B cell (primary cell): ENCODE data around the gene DLG2. TPM values are rescaled to one million over a fixed set of nuclear protein-coding genes. Genes with fewer than 3 reads are reported as not detected.

Experiments
- ATAC-seq: fragments of 200-7000 bp; cut with Tn5 transposase; one replicate; pipeline ENCODE4 v1.10.0; 2021; ENCODE audit warnings: low read depth, mild to moderate bottlenecking, moderate number of reproducible peaks, moderate library complexity
- CTCF ChIA-PET: fragments of 350-600 bp; sonication (Branson Sonifier 250); formaldehyde crosslinking; loops from one replicate; lab custom pipeline; 2021; ENCODE audit warnings: antibody characterized with exemption, inconsistent platforms; lab: Charles Lee
- POLR2A ChIA-PET: fragments of 350-600 bp; sonication (Branson Sonifier 250); formaldehyde crosslinking; loops from one replicate; lab custom pipeline; 2021; ENCODE audit warnings: antibody characterized with exemption; lab: Charles Lee
- DNase-seq: peaks from one replicate; pipeline ENCODE4 v3.0.0; 2013
- H2AFZ ChIP-seq: 2 replicates; pipeline ENCODE4 v1.6.1; 2012; ENCODE audit warnings: mild to moderate bottlenecking, low read depth, low read length; ENCODE audit not compliant: insufficient read depth, poor library complexity, severe bottlenecking
- H3K27ac ChIP-seq, 2 donors: 1 replicate in 1 of 2; 2 replicates in 1 of 2; pipeline ENCODE4 v1.5.1; 2012 to 2013; ENCODE audit warnings: low read length in 2 of 2, mild to moderate bottlenecking in 2 of 2, moderate library complexity in 1 of 2
- H3K27me3 ChIP-seq, 4 experiments: fragments of 200-600 bp in 1 of 4; sonication (generic) in 1 of 4; replicated peaks in 1 of 4; 1 replicate in 2 of 4; 2 replicates in 2 of 4; pipeline versions ENCODE4 v1.6.1 to v1.7.0; 2013 to 2016; ENCODE audit warnings: low read length in 3 of 4, mild to moderate bottlenecking in 2 of 4, mixed read lengths in 1 of 4, moderate library complexity in 1 of 4; ENCODE audit not compliant: insufficient read depth in 4 of 4, control insufficient read depth in 3 of 4; ENCODE audit errors: control extremely low read depth in 1 of 4
- H3K36me3 ChIP-seq, 2 experiments: replicated peaks in 1 of 2; 1 replicate in 1 of 2; 2 replicates in 1 of 2; pipeline versions ENCODE4 v1.6.1 to v1.7.1; 2013; ENCODE audit warnings: low read length in 1 of 2; ENCODE audit not compliant: insufficient read depth in 2 of 2, control insufficient read depth in 1 of 2; ENCODE audit errors: control extremely low read depth in 1 of 2, extremely low read depth in 1 of 2
- H3K4me1 ChIP-seq, 2 donors: fragments of 200-600 bp in 1 of 2; sonication (generic) in 1 of 2; 1 replicate in 1 of 2; 2 replicates in 1 of 2; pipeline versions ENCODE4 v1.5.1 to v1.6.1; 2013 to 2017; ENCODE audit warnings: low read length in 2 of 2; ENCODE audit not compliant: control insufficient read depth in 2 of 2, insufficient read depth in 2 of 2
- H3K4me2 ChIP-seq: replicated peaks from 2 replicates; pipeline ENCODE3; 2012; ENCODE audit warnings: mild to moderate bottlenecking, low read depth, low read length; ENCODE audit not compliant: poor library complexity, severe bottlenecking
- H3K4me3 ChIP-seq, 5 experiments: fragments of 200-600 bp in 1 of 5; sonication (generic) in 1 of 5; 1 replicate in 3 of 5; 2 replicates in 2 of 5; pipeline versions ENCODE4 v1.5.1 to v1.7.0; 2011 to 2016; ENCODE audit warnings: low read length in 4 of 5, mild to moderate bottlenecking in 4 of 5, low read depth in 2 of 5, control low read depth in 1 of 5, moderate library complexity in 1 of 5; ENCODE audit not compliant: insufficient read depth in 1 of 5; ENCODE audit errors: control extremely low read depth in 1 of 5, extremely low read depth in 1 of 5
- H3K79me2 ChIP-seq: fragments of 200-600 bp; sonication (generic); one replicate; pipeline ENCODE4 v1.6.0; 2016; ENCODE audit warnings: low read length; ENCODE audit not compliant: control insufficient read depth, insufficient read depth
- H3K9ac ChIP-seq: fragments of 200-600 bp; sonication (generic); 2 replicates; pipeline ENCODE4 v1.6.1; 2017; ENCODE audit warnings: mild to moderate bottlenecking, low read length, moderate library complexity
- H3K9me3 ChIP-seq, 3 donors: one replicate each; pipeline versions ENCODE4 v1.6.1 to v1.7.1; 2013; ENCODE audit warnings: low read length in 2 of 3; ENCODE audit not compliant: control insufficient read depth in 2 of 3, insufficient read depth in 1 of 3; ENCODE audit errors: control extremely low read depth in 1 of 3
- H4K20me1 ChIP-seq: 2 replicates; pipeline ENCODE4 v1.6.0; 2012; ENCODE audit warnings: mild to moderate bottlenecking, low read length; ENCODE audit not compliant: insufficient read depth, control insufficient read depth, poor library complexity, severe bottlenecking
- H3K27ac Mint-ChIP-seq: one replicate; pipeline ENCODE4 v1.8.0; 2021; ENCODE audit warnings: mixed read lengths
- H3K27me3 Mint-ChIP-seq: one replicate; pipeline ENCODE4 v1.8.0; 2021; ENCODE audit warnings: mixed read lengths
- H3K4me1 Mint-ChIP-seq: one replicate; pipeline ENCODE4 v1.8.0; 2021; ENCODE audit warnings: mixed read lengths
- H3K4me3 Mint-ChIP-seq: one replicate; pipeline ENCODE4 v1.8.0; 2021; ENCODE audit warnings: mixed read lengths
- H3K9me3 Mint-ChIP-seq: one replicate; pipeline ENCODE4 v1.8.0; 2022; ENCODE audit warnings: mixed read lengths; ENCODE audit not compliant: insufficient read depth
- CTCF ChIP-seq: fragments of 200-600 bp; IDR thresholded peaks from one replicate; pipeline ENCODE4 v1.8.0; 2022; ENCODE audit warnings: antibody characterized with exemption, mild to moderate bottlenecking
- EZH2 ChIP-seq: IDR thresholded peaks from 2 replicates; pipeline ENCODE4 v1.6.1; 2012; ENCODE audit warnings: borderline replicate concordance, low read depth, mild to moderate bottlenecking, moderate library complexity, low read length; ENCODE audit not compliant: insufficient read depth, poor library complexity, severe bottlenecking
- WGBS: methylation state at CpG from one replicate; pipeline ENCODE4 v1.1.5; 2013; ENCODE audit warnings: missing lambda C conversion rate; ENCODE audit not compliant: insufficient coverage; 5-methylcytosine and 5-hydroxymethylcytosine counted together
- intact Hi-C: fragments of 100-400 bp; cut with micrococcal nuclease; formaldehyde crosslinking; loops from one replicate; pipeline ENCODE4 v1.10.0; 2022
- polyA plus RNA-seq: library from polyadenylated mRNA; depleted of rRNA; stranded (reverse); fragments of >200 nt; gene quantifications from 2 replicates; pipeline ENCODE4 v1.2.3, GENCODE V29; 2012
- total RNA-seq, 2 donors: library from RNA; stranded (reverse); fragments of 120-200 nt in 1 of 2; gene quantifications; 1 replicate in 1 of 2; 2 replicates in 1 of 2; pipeline versions ENCODE4 v1.2.3 to v1.2.4, GENCODE V29; 2013 to 2022

DLG2 gene
- total and polyA plus RNA-seq, 2 donors (not counting 1 experiment from before 2014, with no cell fraction given), result 0.54 to 5.4 TPM

GRCh38 chr11:83836065-83836464 is 1791.1 kb downstream of the DLG2 start:
- no peak overlapping the region for H3K4me2 ChIP-seq
- no peak overlapping the region for H3K4me3 Mint-ChIP-seq
- no peak overlapping the region for H3K4me3 ChIP-seq
- no peak for TF ChIP-seq EZH2
- TF ChIP-seq CTCF, result no peak
- H3K27me3 Mint-ChIP-seq, result peaks cover 12% of the 10 kb centered on the region
- no peaks in the 10 kb centered on the region for H3K4me1 ChIP-seq
- no peak overlapping the region for H2AFZ ChIP-seq
- POLR2A ChIA-PET, result no interaction called here
- ATAC-seq (no peak), DNase-seq (no peak)
- no peak overlapping the region for H3K9ac ChIP-seq
- intact Hi-C loops, result no loop called here
- H3K79me2 ChIP-seq, result no peaks in the 10 kb centered on the region
- no peak overlapping the region for H3K27ac ChIP-seq
- H3K9me3 ChIP-seq, result no peaks in the 10 kb centered on the region
- CTCF ChIA-PET, result interaction anchor here (1.0 to 2.0 kb wide), 5 partner anchors 8 to 722 kb away, joined by 3 to 8 read pairs (median 4); no protein-coding TSS in a partner anchor
- H3K9me3 Mint-ChIP-seq, result no peaks in the 10 kb centered on the region
- H3K27me3 ChIP-seq, result peaks cover 0 to 3% (median 0%) of the 10 kb centered on the region in 4 experiments
- H3K4me1 Mint-ChIP-seq, result no peaks in the 10 kb centered on the region
- no peaks in the 10 kb centered on the region for H4K20me1 ChIP-seq
- H3K27ac Mint-ChIP-seq, result no peak overlapping the region
- H3K36me3 ChIP-seq, result no peaks in the 10 kb centered on the region

DNA sequence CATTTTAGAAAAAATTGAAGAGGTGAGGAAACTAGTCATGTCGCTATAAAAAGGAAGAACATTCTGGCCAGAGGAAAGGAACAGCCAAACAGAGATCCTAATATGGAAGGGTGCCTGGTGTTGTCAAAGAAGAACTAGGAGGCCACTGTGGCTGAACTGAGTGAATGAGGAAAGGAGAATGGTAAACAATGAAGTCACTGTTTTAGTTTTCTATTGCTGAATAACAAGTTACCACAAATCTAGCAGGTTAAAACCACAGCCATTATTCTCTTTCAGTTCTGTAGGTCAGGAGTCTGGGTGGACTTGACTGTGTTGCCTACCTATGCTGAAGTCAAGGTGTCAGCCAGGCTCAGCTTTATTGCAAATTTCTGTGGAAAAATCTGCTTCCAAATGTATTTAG is 1791.7 kb downstream of the DLG2 start:
- Histone ChIP-seq H4K20me1 (no peaks in the 10 kb centered on the region), H3K4me2 (no peak overlapping the region), H3K4me1 (no peaks in the 10 kb centered on the region), H3K9ac (no peak overlapping the region), H3K9me3 (no peaks in the 10 kb centered on the region), H2AFZ (no peak overlapping the region), H3K4me3 (no peak overlapping the region), H3K36me3 (no peaks in the 10 kb centered on the region), H3K27ac (no peak overlapping the region), H3K79me2 (no peaks in the 10 kb centered on the region), H3K27me3 (peaks cover 0 to 3% (median 0%) of the 10 kb centered on the region in 4 experiments)
- TF ChIP-seq CTCF (no peak), EZH2 (no peak)
- DNase-seq (no peak), ATAC-seq (no peak)
- CTCF ChIA-PET, result interaction anchor here (1.1 to 2.0 kb wide), 3 partner anchors 7 to 15 kb away, joined by 3 to 8 read pairs (median 8); no protein-coding TSS in a partner anchor
- POLR2A ChIA-PET, result no interaction called here
- peaks cover 8% of the 10 kb centered on the region for H3K27me3 Mint-ChIP-seq
- WGBS, result 58% methylated on average over 1 of the region's 1 CpG
- no peak overlapping the region for H3K27ac Mint-ChIP-seq
- no peak overlapping the region for H3K4me3 Mint-ChIP-seq
- no peaks in the 10 kb centered on the region for H3K4me1 Mint-ChIP-seq
- no peaks in the 10 kb centered on the region for H3K9me3 Mint-ChIP-seq
- intact Hi-C loops, result no loop called here
